Osteocyte (in vitro differentiated cells): ENCODE measurements around the gene VWA5A. TPM values are rescaled to one million over a fixed set of nuclear protein-coding genes. Genes with fewer than 3 reads are reported as not detected.

Source experiments
- DNase-seq: peaks from one replicate; pipeline ENCODE4 v3.0.0; 2021; ENCODE audit warnings: mixed read lengths; ENCODE audit not compliant: unreplicated experiment; ENCODE audit errors: extremely low spot score
- H3K27ac Mint-ChIP-seq: one replicate; pipeline ENCODE4 v1.8.0; 2021; ENCODE audit warnings: mild to moderate bottlenecking, mixed read lengths; ENCODE audit not compliant: unreplicated experiment
- H3K27me3 Mint-ChIP-seq: one replicate; pipeline ENCODE4 v1.8.0; 2021; ENCODE audit warnings: mixed read lengths; ENCODE audit not compliant: unreplicated experiment
- H3K36me3 Mint-ChIP-seq: one replicate; pipeline ENCODE4 v1.8.0; 2021; ENCODE audit warnings: mixed read lengths; ENCODE audit not compliant: unreplicated experiment
- H3K4me1 Mint-ChIP-seq: one replicate; pipeline ENCODE4 v1.8.0; 2021; ENCODE audit warnings: mixed read lengths; ENCODE audit not compliant: unreplicated experiment
- H3K4me3 Mint-ChIP-seq: one replicate; pipeline ENCODE4 v1.8.0; 2021; ENCODE audit warnings: mild to moderate bottlenecking, moderate library complexity, mixed read lengths; ENCODE audit not compliant: unreplicated experiment
- H3K9me3 Mint-ChIP-seq: one replicate; pipeline ENCODE4 v1.8.0; 2021; ENCODE audit warnings: mixed read lengths; ENCODE audit not compliant: unreplicated experiment
- total RNA-seq: library from RNA; stranded (reverse); gene quantifications from 2 replicates; pipeline ENCODE4 v1.2.1, GENCODE V29; 2021
- TF ChIP-seq, protein P1 (sequence below): fragments of 200-600 bp; sonication (generic); IDR thresholded peaks from 2 replicates; pipeline ENCODE4 v1.5.0; 2021; ENCODE audit warnings: antibody characterized with exemption, mild to moderate bottlenecking, moderate library complexity

VWA5A gene
- total RNA-seq, 1 donor from 2014 or later = 10.0 TPM

- Mint-ChIP-seq H3K9me3 (no peaks in the 10 kb centered on the region), H3K27ac (no peak overlapping the region), H3K27me3 (peaks cover 59% of the 10 kb centered on the region), H3K4me3 (no peak overlapping the region), H3K36me3 (no peaks in the 10 kb centered on the region), H3K4me1 (no peaks in the 10 kb centered on the region)
- TF ChIP-seq, protein P1, sequence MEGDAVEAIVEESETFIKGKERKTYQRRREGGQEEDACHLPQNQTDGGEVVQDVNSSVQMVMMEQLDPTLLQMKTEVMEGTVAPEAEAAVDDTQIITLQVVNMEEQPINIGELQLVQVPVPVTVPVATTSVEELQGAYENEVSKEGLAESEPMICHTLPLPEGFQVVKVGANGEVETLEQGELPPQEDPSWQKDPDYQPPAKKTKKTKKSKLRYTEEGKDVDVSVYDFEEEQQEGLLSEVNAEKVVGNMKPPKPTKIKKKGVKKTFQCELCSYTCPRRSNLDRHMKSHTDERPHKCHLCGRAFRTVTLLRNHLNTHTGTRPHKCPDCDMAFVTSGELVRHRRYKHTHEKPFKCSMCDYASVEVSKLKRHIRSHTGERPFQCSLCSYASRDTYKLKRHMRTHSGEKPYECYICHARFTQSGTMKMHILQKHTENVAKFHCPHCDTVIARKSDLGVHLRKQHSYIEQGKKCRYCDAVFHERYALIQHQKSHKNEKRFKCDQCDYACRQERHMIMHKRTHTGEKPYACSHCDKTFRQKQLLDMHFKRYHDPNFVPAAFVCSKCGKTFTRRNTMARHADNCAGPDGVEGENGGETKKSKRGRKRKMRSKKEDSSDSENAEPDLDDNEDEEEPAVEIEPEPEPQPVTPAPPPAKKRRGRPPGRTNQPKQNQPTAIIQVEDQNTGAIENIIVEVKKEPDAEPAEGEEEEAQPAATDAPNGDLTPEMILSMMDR = no peak
- DNase-seq = no peak
These were observed 5.9 kb upstream of the VWA5A start for GRCh38 chr11:124109377-124109776.

DNA sequence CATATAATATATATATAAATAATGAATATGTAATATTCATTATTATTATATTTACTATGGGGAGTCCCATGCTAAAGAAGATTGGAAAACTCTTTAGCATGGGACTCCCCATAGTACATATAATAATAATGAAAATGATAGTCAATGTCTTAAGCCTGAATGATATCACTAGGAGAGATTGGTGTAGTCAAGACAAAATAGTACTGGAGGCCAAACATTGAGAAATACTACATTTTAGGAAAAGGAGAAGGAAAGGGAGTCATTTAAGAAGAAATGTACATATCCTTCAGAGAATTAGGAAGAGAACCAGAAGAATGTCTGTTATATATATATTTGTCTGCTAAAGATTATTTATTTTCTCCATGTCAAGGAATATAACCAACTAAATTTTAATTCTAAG lies 5.0 kb upstream of the VWA5A start:
- Mint-ChIP-seq H3K27ac (no peak overlapping the region), H3K4me1 (no peaks in the 10 kb centered on the region), H3K27me3 (peaks cover 51% of the 10 kb centered on the region), H3K36me3 (no peaks in the 10 kb centered on the region), H3K9me3 (no peaks in the 10 kb centered on the region), H3K4me3 (no peak overlapping the region)
- DNase-seq = no peak
- TF ChIP-seq, protein P1 = no peak

DNA sequence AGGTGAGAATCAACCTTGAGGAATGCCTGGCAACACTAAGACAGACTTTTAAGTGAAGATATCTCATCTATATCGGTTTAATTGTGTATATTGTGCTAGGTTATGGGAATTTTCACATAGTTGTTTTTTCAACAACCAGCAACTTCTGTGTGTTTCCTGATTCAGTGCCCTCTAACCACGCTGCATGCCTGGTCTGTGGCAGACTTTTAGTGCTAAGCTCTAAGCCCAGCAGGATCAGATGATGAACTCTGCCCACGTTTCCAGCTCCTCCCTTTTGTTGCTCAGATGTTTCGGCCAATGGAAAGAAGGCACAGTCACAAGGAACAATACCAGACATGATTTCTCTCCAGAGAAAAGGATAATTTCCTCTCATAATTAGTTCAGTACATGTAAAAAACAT lies 1.4 kb upstream of the VWA5A start:
- TF ChIP-seq, protein P1 = no peak
- Mint-ChIP-seq H3K9me3 (no peaks in the 10 kb centered on the region), H3K4me1 (peaks cover 8% of the 10 kb centered on the region), H3K27ac (no peak overlapping the region), H3K36me3 (peaks cover 11% of the 10 kb centered on the region), H3K4me3 (no peak overlapping the region), H3K27me3 (peaks cover 22% of the 10 kb centered on the region)
- no peak for DNase-seq

DNA sequence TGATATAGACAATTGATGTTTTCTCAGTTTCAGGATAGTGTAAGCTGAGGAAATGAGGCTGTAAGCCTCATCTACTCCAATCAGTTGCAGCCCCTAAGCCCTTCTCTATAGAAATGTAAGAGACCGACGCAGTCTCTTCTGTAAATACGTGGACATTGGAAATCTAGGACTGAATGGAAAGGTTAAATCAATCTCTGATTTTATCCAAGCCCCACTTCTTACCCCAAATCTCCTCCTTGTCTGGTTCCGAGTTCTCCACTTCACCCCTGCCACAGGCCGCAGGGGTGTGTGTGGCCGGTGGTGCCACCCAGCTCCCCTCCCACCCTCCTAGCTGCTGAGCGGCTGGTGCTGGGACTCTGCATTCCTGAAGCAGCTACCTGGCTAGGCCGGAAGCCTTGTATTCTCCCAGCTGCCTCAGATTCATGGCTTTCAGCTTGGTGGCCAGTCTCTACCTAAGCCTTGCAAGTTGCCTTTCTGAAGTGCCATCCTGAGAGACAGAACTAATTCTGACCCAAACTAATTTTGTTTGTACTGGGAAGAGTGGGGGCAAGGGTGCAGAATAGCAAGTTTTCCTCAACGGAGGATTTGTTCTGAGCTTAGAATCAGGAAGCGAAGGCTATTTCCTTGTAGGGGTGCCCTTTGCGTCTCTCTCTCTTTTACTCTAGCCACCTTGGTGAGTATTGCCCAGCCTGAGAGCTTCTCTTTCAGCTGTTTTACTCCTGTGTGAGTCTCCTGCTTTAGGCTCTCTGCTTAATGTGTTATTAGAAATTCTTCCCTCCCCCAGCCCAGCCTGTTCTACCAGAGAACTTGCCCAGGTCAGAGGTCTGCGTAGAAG lies 749 bp downstream of the VWA5A start:
- Mint-ChIP-seq H3K27me3 (peaks cover 11% of the 10 kb centered on the region), H3K36me3 (peaks cover 26% of the 10 kb centered on the region), H3K27ac (peak overlapping the region; percentile 68), H3K4me1 (peaks cover 8% of the 10 kb centered on the region), H3K9me3 (no peaks in the 10 kb centered on the region), H3K4me3 (peak overlapping the region; percentile 93)
- TF ChIP-seq, protein P1 = no peak
- DNase-seq = no peak

DNA sequence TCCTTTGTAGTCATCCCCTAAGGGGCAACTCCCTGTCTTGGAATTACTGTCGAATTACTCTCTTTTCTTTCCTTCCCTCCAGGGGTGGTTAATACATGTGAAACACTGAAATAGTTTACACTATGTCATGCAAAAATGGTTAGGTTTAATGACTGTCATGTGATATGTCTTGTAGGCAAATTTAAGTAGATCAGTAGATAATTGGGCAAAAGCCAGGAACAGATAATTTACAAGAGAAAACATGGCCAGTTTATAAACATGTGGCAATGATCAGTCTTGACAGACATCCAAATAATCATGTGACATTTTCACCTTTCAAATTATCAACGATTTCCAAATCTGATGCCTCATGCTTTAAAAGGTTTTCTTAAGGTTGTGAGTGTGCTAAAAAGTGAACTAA lies 3.9 kb downstream of the VWA5A start:
- no peak overlapping the region for H3K4me3 Mint-ChIP-seq

More for the DNA sequence above, 3.9 kb downstream of the VWA5A start:
- TF ChIP-seq, protein P1 = no peak
- Mint-ChIP-seq H3K27ac (no peak overlapping the region), H3K27me3 (no peaks in the 10 kb centered on the region), H3K36me3 (peaks cover 46% of the 10 kb centered on the region), H3K9me3 (no peaks in the 10 kb centered on the region), H3K4me1 (peaks cover 8% of the 10 kb centered on the region)
- DNase-seq = no peak
